ENCODE measurements around the gene ABCA7.

ABCA7 gene

GRCh38 chr19:1073956-1074517 is 34.1 kb downstream of the ABCA7 start:
- no peaks in the 10 kb centered on the region for H3K9me3 Mint-ChIP-seq
- peaks cover 13% of the 10 kb centered on the region for H3K4me1 Mint-ChIP-seq
- H3K4me3 Mint-ChIP-seq, result no peak overlapping the region
- H3K36me3 Mint-ChIP-seq (ENCODE audit: low read depth), result peaks cover 6% of the 10 kb centered on the region
- no peak overlapping the region for H3K27ac Mint-ChIP-seq
- no peak for TF ChIP-seq CTCF (IDR thresholded peaks at IDR 0.05)
- peaks cover 35% of the 10 kb centered on the region for H3K27me3 Mint-ChIP-seq (ENCODE audit: low read depth, poor library complexity)
- DNase-seq, result no peak

GRCh38 chr19:1074544-1075283 is 34.8 kb downstream of the ABCA7 start:
- Mint-ChIP-seq H3K27ac (no peak overlapping the region), H3K36me3 (ENCODE audit: low read depth) (peaks cover 6% of the 10 kb centered on the region), H3K27me3 (ENCODE audit: low read depth, poor library complexity) (peaks cover 28% of the 10 kb centered on the region), H3K9me3 (no peaks in the 10 kb centered on the region), H3K4me1 (peaks cover 13% of the 10 kb centered on the region), H3K4me3 (no peak overlapping the region)
- no peak for DNase-seq
- no peak for TF ChIP-seq CTCF (IDR thresholded peaks at IDR 0.05)

GRCh38 chr19:1076046-1076386 is 36.1 kb downstream of the ABCA7 start:
- H3K27me3 Mint-ChIP-seq (ENCODE audit: low read depth, poor library complexity), result peaks cover 16% of the 10 kb centered on the region
- H3K4me1 Mint-ChIP-seq, result peaks cover 13% of the 10 kb centered on the region
- TF ChIP-seq CTCF (IDR thresholded peaks at IDR 0.05), result no peak
- H3K36me3 Mint-ChIP-seq (ENCODE audit: low read depth), result peaks cover 6% of the 10 kb centered on the region
- H3K27ac Mint-ChIP-seq, result no peak overlapping the region
- no peak overlapping the region for H3K4me3 Mint-ChIP-seq
- DNase-seq, result no peak
- H3K9me3 Mint-ChIP-seq, result no peaks in the 10 kb centered on the region

GRCh38 chr19:1076951-1077350 is 37.0 kb downstream of the ABCA7 start:
- no peak overlapping the region for H3K4me3 Mint-ChIP-seq
- peaks cover 7% of the 10 kb centered on the region for H3K4me1 Mint-ChIP-seq
- no peak for TF ChIP-seq CTCF (IDR thresholded peaks at IDR 0.05)
- DNase-seq, result no peak
- no peak overlapping the region for H3K27ac Mint-ChIP-seq
- H3K27me3 Mint-ChIP-seq (ENCODE audit: low read depth, poor library complexity), result peaks cover 10% of the 10 kb centered on the region
- H3K9me3 Mint-ChIP-seq, result no peaks in the 10 kb centered on the region
- H3K36me3 Mint-ChIP-seq (ENCODE audit: low read depth), result peaks cover 6% of the 10 kb centered on the region

- peaks cover 6% of the 10 kb centered on the region for H3K36me3 Mint-ChIP-seq (ENCODE audit: low read depth)
- H3K4me3 Mint-ChIP-seq, result no peak overlapping the region
- H3K4me1 Mint-ChIP-seq, result peaks cover 6% of the 10 kb centered on the region
- no peak overlapping the region for H3K27ac Mint-ChIP-seq
- TF ChIP-seq CTCF (IDR thresholded peaks at IDR 0.05), result no peak
- no peaks in the 10 kb centered on the region for H3K9me3 Mint-ChIP-seq
- no peak for DNase-seq
- H3K27me3 Mint-ChIP-seq (ENCODE audit: low read depth, poor library complexity), result no peaks in the 10 kb centered on the region
Observed at GRCh38 chr19:1079566-1080111, 39.7 kb downstream of the ABCA7 start.
